ENCODE data around the gene ATP6V1F.

DNA sequence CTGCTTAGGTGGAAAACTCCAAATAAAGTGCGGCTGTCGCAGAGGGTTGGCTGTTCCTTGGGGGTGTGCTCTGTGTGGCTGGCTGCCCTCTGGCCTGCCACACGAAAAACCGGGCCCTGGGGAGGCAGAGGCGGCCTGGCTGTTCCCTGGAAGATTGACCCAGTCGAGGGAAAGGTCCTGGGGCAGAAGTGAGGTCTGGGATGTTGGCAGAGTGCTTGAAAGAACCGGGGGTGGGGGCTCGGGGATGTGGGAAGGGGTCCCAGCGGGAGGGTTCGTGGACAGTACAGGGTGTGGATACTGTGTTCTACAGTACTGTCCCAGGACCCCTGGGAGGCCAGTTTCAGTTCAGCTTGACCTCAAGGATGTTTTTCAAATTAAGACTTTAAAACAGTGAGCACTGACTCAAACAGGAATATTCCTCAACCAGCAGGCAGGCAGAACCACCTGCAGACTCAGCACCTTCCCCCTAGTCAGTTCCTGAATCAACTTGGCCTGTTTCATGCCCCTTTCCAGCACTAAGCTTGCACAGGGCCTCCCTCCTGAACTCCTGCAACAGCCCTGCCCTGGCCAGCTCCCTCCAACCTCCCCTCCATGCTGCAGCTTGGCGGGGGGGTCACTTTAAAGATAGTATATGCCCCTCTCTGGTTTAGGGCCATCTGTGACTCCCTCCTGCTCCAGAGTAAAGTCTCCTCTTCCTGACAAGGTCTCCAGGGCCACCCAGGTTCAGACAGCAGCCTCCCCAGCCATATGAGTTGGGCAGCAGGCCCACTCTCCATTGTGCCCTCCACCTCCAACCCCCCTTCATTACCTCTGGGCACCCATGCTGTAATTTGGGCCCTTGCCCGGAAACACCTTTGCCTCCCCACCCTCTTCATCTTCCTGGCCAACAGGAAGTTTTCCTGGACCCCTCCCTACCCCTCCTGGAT is 3.2 kb upstream of the ATP6V1F start:
- TF ChIP-seq CTCF (conservative IDR thresholded peaks at IDR 0.05) (no peak), ZFX (IDR thresholded peaks at IDR 0.05) (0 out of 2 replicates have a peak, but pooled peaks have one; percentile 11)
